HCT116 (cell line): ENCODE data around the gene PHPT1. TPM values are rescaled to one million over a fixed set of nuclear protein-coding genes. Genes with fewer than 3 reads are reported as not detected.
"Not testable (repeated sequence)": the region's sequence is repeated elsewhere in the genome, so short reads cannot be mapped to it uniquely, and the experiment has no call there.

ENCODE experiments used
- ATAC-seq: fragments of 200-7000 bp; cut with Tn5 transposase; 2 replicates; pipeline ENCODE4 v1.9.1; 2020; ENCODE audit warnings: mild to moderate bottlenecking, moderate library complexity
- BruUV-seq: library from RNA; stranded (reverse); fragments of 400-500 nt; replicated peaks from 2 replicates; lab custom pipeline; 2021; lab: Mats Ljungman, UMichigan
- CTCF ChIA-PET: fragments of 300-600 bp; sonication (Branson Sonifier 250); formaldehyde crosslinking; loops from one replicate; lab custom pipeline; 2021; ENCODE audit warnings: antibody characterized with exemption; lab: Charles Lee
- POLR2A ChIA-PET: fragments of 300-600, 350-600 bp; sonication (Branson Sonifier 250); formaldehyde crosslinking; loops from one replicate; lab custom pipeline; 2021; ENCODE audit warnings: antibody characterized with exemption; lab: Charles Lee
- RAD21 ChIA-PET, 2 experiments: fragments of 300-600 bp; sonication (Branson Sonifier 250); formaldehyde crosslinking; loops; one replicate each; lab custom pipeline; 2023; ENCODE audit warnings: low total read pairs in 2 of 2; ENCODE audit not compliant: uncharacterized antibody in 2 of 2, unreplicated experiment in 2 of 2, low non-redundant PET in 1 of 2; lab: Charles Lee
- DNase-seq: peaks from one replicate; pipeline ENCODE4 v3.0.0-alpha.2; 2010; ENCODE audit warnings: low read depth, low spot score
- H2AFZ ChIP-seq: fragments of 200-600 bp; shearing (Covaris generic), sonication (generic); 2 replicates; pipeline ENCODE4 v1.6.1; 2017; ENCODE audit warnings: low read depth, mixed run types, mixed read lengths, antibody characterized with exemption, low read length; ENCODE audit not compliant: poor library complexity, severe bottlenecking
- H3K27ac ChIP-seq: 2 replicates; pipeline ENCODE4 v1.5.1; 2012; ENCODE audit warnings: low read depth, low read length
- H3K27me3 ChIP-seq: fragments of 200-600 bp; sonication (generic); 2 replicates; pipeline ENCODE4 v1.6.1; 2016; ENCODE audit warnings: mixed run types, low read length, mixed read lengths; ENCODE audit not compliant: insufficient read depth
- H3K36me3 ChIP-seq, 2 experiments: fragments of 200-500 bp in 1 of 2; fragments of 200-600 bp in 1 of 2; sonication (Bioruptor generic) in 1 of 2; sonication (generic) in 1 of 2; 2 replicates each; pipeline versions ENCODE4 v1.5.1 to v1.6.1; 2014 to 2016; ENCODE audit warnings: low read length in 2 of 2, inconsistent platforms in 1 of 2, mixed read lengths in 1 of 2, mixed run types in 1 of 2; ENCODE audit not compliant: insufficient read depth in 2 of 2, control insufficient read depth in 1 of 2
- H3K4me1 ChIP-seq, 2 experiments: fragments of 200-600 bp in 1 of 2; sonication (generic) in 1 of 2; 2 replicates each; pipeline versions ENCODE4 v1.5.1 to v1.6.1; 2012 to 2017; ENCODE audit warnings: low read length in 2 of 2, inconsistent platforms in 1 of 2, mild to moderate bottlenecking in 1 of 2, mixed read lengths in 1 of 2, mixed run types in 1 of 2, moderate library complexity in 1 of 2; ENCODE audit not compliant: insufficient read depth in 2 of 2, control insufficient read depth in 1 of 2
- H3K4me2 ChIP-seq: fragments of 200-600 bp; sonication (generic); 2 replicates; pipeline ENCODE4 v1.6.1; 2017; ENCODE audit warnings: mixed run types, low read length, mixed read lengths
- H3K4me3 ChIP-seq, 2 experiments: fragments of 200-600 bp in 1 of 2; sonication (generic) in 1 of 2; replicated peaks in 1 of 2; 2 replicates each; pipeline ENCODE4 v1.5.1; 2011 to 2016; ENCODE audit warnings: low read length in 2 of 2, control low read depth in 1 of 2, low read depth in 1 of 2, mild to moderate bottlenecking in 1 of 2, mixed read lengths in 1 of 2, mixed run types in 1 of 2
- H3K79me2 ChIP-seq: fragments of 200-600 bp; sonication (generic); 2 replicates; pipeline ENCODE4 v1.6.1; 2017; ENCODE audit warnings: mild to moderate bottlenecking, mixed run types, low read length, moderate library complexity, mixed read lengths; ENCODE audit not compliant: insufficient read depth
- H3K9ac ChIP-seq: fragments of 200-600 bp; sonication (generic); 2 replicates; pipeline ENCODE4 v1.6.1; 2016; ENCODE audit warnings: low read length, mixed read lengths
- H3K9me2 ChIP-seq: fragments of 200-600 bp; sonication (generic), shearing (Covaris generic); 2 replicates; pipeline ENCODE4 v1.6.1; 2017; ENCODE audit warnings: mixed run types, mild to moderate bottlenecking, moderate library complexity; ENCODE audit not compliant: insufficient read depth
- H3K9me3 ChIP-seq, 2 experiments: fragments of 200-500 bp in 1 of 2; fragments of 200-600 bp in 1 of 2; sonication (Bioruptor generic) in 1 of 2; sonication (generic) in 1 of 2; 2 replicates each; pipeline ENCODE4 v1.6.1; 2014 to 2017; ENCODE audit warnings: low read length in 2 of 2, mixed read lengths in 2 of 2, inconsistent platforms in 1 of 2, low read depth in 1 of 2, mild to moderate bottlenecking in 1 of 2, mixed run types in 1 of 2, moderate library complexity in 1 of 2; ENCODE audit not compliant: control insufficient read depth in 1 of 2, insufficient read depth in 1 of 2
- H4K20me1 ChIP-seq: fragments of 200-600 bp; sonication (generic), shearing (Covaris generic); 2 replicates; pipeline ENCODE4 v1.6.1; 2017; ENCODE audit warnings: mixed run types, mild to moderate bottlenecking, moderate library complexity; ENCODE audit not compliant: insufficient read depth
- POLR2A ChIP-seq: IDR thresholded peaks from 2 replicates; pipeline ENCODE4 v1.7.0; 2011; ENCODE audit warnings: borderline replicate concordance; ENCODE audit not compliant: insufficient read depth, insufficient read length; ENCODE audit errors: extremely low read depth
- YY1 ChIP-seq: IDR thresholded peaks from 2 replicates; pipeline ENCODE4 v1.6.1; 2011; ENCODE audit warnings: low read length, low read depth, moderate library complexity, mild to moderate bottlenecking; ENCODE audit not compliant: insufficient replicate concordance; ENCODE audit errors: extremely low read depth
- ZBTB33 ChIP-seq: IDR thresholded peaks from 2 replicates; pipeline ENCODE4 v1.6.1; 2011; ENCODE audit warnings: mild to moderate bottlenecking, low read length, moderate library complexity; ENCODE audit not compliant: insufficient replicate concordance; ENCODE audit errors: extremely low read depth
- intact Hi-C: fragments of 100-400 bp; cut with micrococcal nuclease; formaldehyde crosslinking; loops from 2 replicates; pipeline ENCODE4 v1.10.0; 2022
- total RNA-seq: library from RNA; stranded (reverse); gene quantifications from one replicate; pipeline ENCODE4 v1.2.1, GENCODE V29; 2021; ENCODE audit not compliant: unreplicated experiment
- TF ChIP-seq, protein P1 (sequence below): IDR thresholded peaks from 2 replicates; pipeline ENCODE4 v1.6.1; 2012

Gene PHPT1
- total RNA-seq, 1 experiment from 2014 or later, result 148 TPM

DNA sequence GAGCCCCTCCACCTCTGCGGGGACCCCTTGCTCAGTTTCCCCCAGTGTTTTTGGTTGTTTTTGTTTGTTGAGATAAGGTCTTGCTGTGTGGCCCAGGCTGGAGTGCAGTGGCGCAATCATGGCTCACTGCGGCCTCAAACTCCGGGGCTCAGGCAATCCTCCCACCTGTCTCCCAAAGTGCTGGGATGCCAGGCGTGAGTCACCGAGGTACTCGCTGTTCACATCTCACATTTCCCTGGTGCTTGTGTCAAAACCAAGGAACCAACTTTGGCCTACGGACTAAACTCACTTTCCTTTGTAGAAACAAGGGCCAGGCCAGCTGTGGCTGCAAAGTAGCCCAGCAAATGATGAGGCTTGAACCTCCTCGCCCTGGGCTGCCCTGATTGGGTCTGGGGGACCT is 16.6 kb upstream of the PHPT1 start:
- no peak overlapping the region for H3K4me2 ChIP-seq
- RAD21 ChIA-PET, result no interaction called here
- POLR2A ChIA-PET, result no interaction called here

GRCh38 chr9:136833381-136834048 is 15.7 kb upstream of the PHPT1 start:
- CTCF ChIA-PET, H2AFZ ChIP-seq, BruUV-seq, POLR2A ChIA-PET, H3K79me2 ChIP-seq, ATAC-seq, intact Hi-C loops, H4K20me1 ChIP-seq, H3K27me3 ChIP-seq, H3K9me3 ChIP-seq, DNase-seq, H3K9me2 ChIP-seq, H3K9ac ChIP-seq, H3K4me2 ChIP-seq, H3K4me1 ChIP-seq, H3K27ac ChIP-seq, H3K4me3 ChIP-seq, RAD21 ChIA-PET: not testable (repeated sequence)
- peaks cover 3 to 13% of the 10 kb centered on the region in 2 experiments for H3K36me3 ChIP-seq

More for the DNA sequence above, 16.6 kb upstream of the PHPT1 start:
- no TSS peak for BruUV-seq
- ATAC-seq (no peak), DNase-seq (no peak)
- no peak overlapping the region for H3K9ac ChIP-seq
- H2AFZ ChIP-seq, result no peak overlapping the region
- no peaks in the 10 kb centered on the region for H4K20me1 ChIP-seq
- no peak overlapping the region for H3K27ac ChIP-seq
- intact Hi-C loops, result no loop called here
- CTCF ChIA-PET, result interaction anchor here (0.6 kb wide), 1 partner anchor 13 kb away, joined by 3 read pairs; no protein-coding TSS in a partner anchor
- H3K79me2 ChIP-seq, result no peaks in the 10 kb centered on the region
- H3K27me3 ChIP-seq, result no peaks in the 10 kb centered on the region
- no peak overlapping the region for H3K4me3 ChIP-seq
- no peaks in the 10 kb centered on the region for H3K9me3 ChIP-seq
- no peaks in the 10 kb centered on the region for H3K9me2 ChIP-seq
- TF ChIP-seq POLR2A (no peak), ZBTB33 (no peak), YY1 (no peak)
- TF ChIP-seq, protein P1, sequence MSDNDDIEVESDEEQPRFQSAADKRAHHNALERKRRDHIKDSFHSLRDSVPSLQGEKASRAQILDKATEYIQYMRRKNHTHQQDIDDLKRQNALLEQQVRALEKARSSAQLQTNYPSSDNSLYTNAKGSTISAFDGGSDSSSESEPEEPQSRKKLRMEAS, result no peak
- H3K36me3 ChIP-seq, result peaks cover 3 to 13% of the 10 kb centered on the region in 2 experiments
- no peaks in the 10 kb centered on the region for H3K4me1 ChIP-seq
